ENCODE results near the gene SNAPIN. TPM values are rescaled to one million over a fixed set of nuclear protein-coding genes. Genes with fewer than 3 reads are reported as not detected.

Gene SNAPIN
- total and polyA plus RNA-seq, 9 donors, result 48.4 to 53.0 (median 50.1) TPM

GRCh38 chr1:153684892-153685291 lies 26.4 kb downstream of the SNAPIN start:
- Histone ChIP-seq H3K27ac (ENCODE audit: low read length) (no peak overlapping the region), H3K9me3 (replicated peaks; ENCODE audit: control insufficient read depth, low read depth, low read length) (no peaks in the 10 kb centered on the region), H3K4me3 (ENCODE audit: low read length) (no peak overlapping the region), H3K36me3 (ENCODE audit: control insufficient read depth, insufficient read depth, low read length) (peaks cover 4% of the 10 kb centered on the region), H3K27me3 (ENCODE audit: control insufficient read depth, insufficient read depth, low read length) (peaks cover 40% of the 10 kb centered on the region), H3K4me1 (ENCODE audit: control insufficient read depth, insufficient read depth, low read length) (peaks cover 2% of the 10 kb centered on the region)
- 90% methylated on average over 8 of the region's 12 CpGs for WGBS (ENCODE audit: insufficient coverage)
- DNase-seq, result no peak

- no peak for DNase-seq
- Histone ChIP-seq H3K9me3 (replicated peaks; ENCODE audit: control insufficient read depth, low read depth, low read length) (no peaks in the 10 kb centered on the region), H3K4me1 (ENCODE audit: control insufficient read depth, insufficient read depth, low read length) (no peaks in the 10 kb centered on the region), H3K4me3 (ENCODE audit: low read length) (no peak overlapping the region), H3K27ac (ENCODE audit: low read length) (no peak overlapping the region), H3K27me3 (ENCODE audit: control insufficient read depth, insufficient read depth, low read length) (peaks cover 31% of the 10 kb centered on the region), H3K36me3 (ENCODE audit: control insufficient read depth, insufficient read depth, low read length) (peaks cover 4% of the 10 kb centered on the region)
- WGBS (ENCODE audit: insufficient coverage), result 72% methylated on average over 7 of the region's 11 CpGs
Observed at GRCh38 chr1:153685544-153686340, 27.2 kb downstream of the SNAPIN start.

- Histone ChIP-seq H3K27me3 (ENCODE audit: control insufficient read depth, insufficient read depth, low read length) (peaks cover 14% of the 10 kb centered on the region), H3K4me1 (ENCODE audit: control insufficient read depth, insufficient read depth, low read length) (no peaks in the 10 kb centered on the region), H3K27ac (ENCODE audit: low read length) (no peak overlapping the region), H3K36me3 (ENCODE audit: control insufficient read depth, insufficient read depth, low read length) (peaks cover 3% of the 10 kb centered on the region), H3K9me3 (replicated peaks; ENCODE audit: control insufficient read depth, low read depth, low read length) (no peaks in the 10 kb centered on the region), H3K4me3 (ENCODE audit: low read length) (no peak overlapping the region)
- 86% methylated on average over 10 of the region's 16 CpGs for WGBS (ENCODE audit: insufficient coverage)
- no peak for DNase-seq
Observed at GRCh38 chr1:153687346-153688125, 29.0 kb downstream of the SNAPIN start.

GRCh38 chr1:153688276-153688675 lies 29.8 kb downstream of the SNAPIN start:
- Histone ChIP-seq H3K27me3 (ENCODE audit: control insufficient read depth, insufficient read depth, low read length) (peaks cover 9% of the 10 kb centered on the region), H3K27ac (ENCODE audit: low read length) (no peak overlapping the region), H3K36me3 (ENCODE audit: control insufficient read depth, insufficient read depth, low read length) (no peaks in the 10 kb centered on the region), H3K4me1 (ENCODE audit: control insufficient read depth, insufficient read depth, low read length) (no peaks in the 10 kb centered on the region), H3K9me3 (replicated peaks; ENCODE audit: control insufficient read depth, low read depth, low read length) (no peaks in the 10 kb centered on the region), H3K4me3 (ENCODE audit: low read length) (no peak overlapping the region)
- 74% methylated on average over 4 of the region's 7 CpGs for WGBS (ENCODE audit: insufficient coverage)
- no peak for DNase-seq

GRCh38 chr1:153688736-153689328 lies 30.3 kb downstream of the SNAPIN start:
- Histone ChIP-seq H3K27me3 (ENCODE audit: control insufficient read depth, insufficient read depth, low read length) (peaks cover 6% of the 10 kb centered on the region), H3K4me1 (ENCODE audit: control insufficient read depth, insufficient read depth, low read length) (no peaks in the 10 kb centered on the region), H3K4me3 (ENCODE audit: low read length) (no peak overlapping the region), H3K9me3 (replicated peaks; ENCODE audit: control insufficient read depth, low read depth, low read length) (no peaks in the 10 kb centered on the region), H3K36me3 (ENCODE audit: control insufficient read depth, insufficient read depth, low read length) (no peaks in the 10 kb centered on the region), H3K27ac (ENCODE audit: low read length) (no peak overlapping the region)
- 84% methylated on average over 13 of the region's 18 CpGs for WGBS (ENCODE audit: insufficient coverage)
- DNase-seq, result no peak

- no peaks in the 10 kb centered on the region for H3K9me3 ChIP-seq (replicated peaks; ENCODE audit: control insufficient read depth, low read depth, low read length)
- peaks cover 14% of the 10 kb centered on the region for H3K4me1 ChIP-seq (ENCODE audit: control insufficient read depth, insufficient read depth, low read length)
- H3K4me3 ChIP-seq (ENCODE audit: low read length), result no peak overlapping the region
- WGBS (ENCODE audit: insufficient coverage), result no CpG with 5 or more reads among the region's 4 CpGs
- H3K27ac ChIP-seq (ENCODE audit: low read length), result no peak overlapping the region
- DNase-seq, result no peak
- no peaks in the 10 kb centered on the region for H3K36me3 ChIP-seq (ENCODE audit: control insufficient read depth, insufficient read depth, low read length)
- no peaks in the 10 kb centered on the region for H3K27me3 ChIP-seq (ENCODE audit: control insufficient read depth, insufficient read depth, low read length)
Observed at GRCh38 chr1:153693466-153693865, 35.0 kb downstream of the SNAPIN start.

- Histone ChIP-seq H3K27me3 (ENCODE audit: control insufficient read depth, insufficient read depth, low read length) (no peaks in the 10 kb centered on the region), H3K4me1 (ENCODE audit: control insufficient read depth, insufficient read depth, low read length) (peaks cover 18% of the 10 kb centered on the region), H3K4me3 (ENCODE audit: low read length) (no peak overlapping the region), H3K9me3 (replicated peaks; ENCODE audit: control insufficient read depth, low read depth, low read length) (no peaks in the 10 kb centered on the region), H3K27ac (ENCODE audit: low read length) (peak overlapping the region; percentile 29), H3K36me3 (ENCODE audit: control insufficient read depth, insufficient read depth, low read length) (no peaks in the 10 kb centered on the region)
- no peak for DNase-seq
- WGBS (ENCODE audit: insufficient coverage), result 87% methylated on average over 3 of the region's 8 CpGs
Observed at GRCh38 chr1:153696741-153697140, 38.2 kb downstream of the SNAPIN start.

- peak; percentile 42 for DNase-seq
- Histone ChIP-seq H3K4me3 (ENCODE audit: low read length) (no peak overlapping the region), H3K36me3 (ENCODE audit: control insufficient read depth, insufficient read depth, low read length) (no peaks in the 10 kb centered on the region), H3K27ac (ENCODE audit: low read length) (peak overlapping the region; percentile 93), H3K4me1 (ENCODE audit: control insufficient read depth, insufficient read depth, low read length) (peaks cover 18% of the 10 kb centered on the region), H3K9me3 (replicated peaks; ENCODE audit: control insufficient read depth, low read depth, low read length) (no peaks in the 10 kb centered on the region), H3K27me3 (ENCODE audit: control insufficient read depth, insufficient read depth, low read length) (no peaks in the 10 kb centered on the region)
- 44% methylated on average over 5 of the region's 12 CpGs for WGBS (ENCODE audit: insufficient coverage)
Observed at GRCh38 chr1:153697191-153698019, 38.9 kb downstream of the SNAPIN start.

- H3K27ac ChIP-seq (ENCODE audit: low read length), result peak overlapping the region; percentile 93
- no peak overlapping the region for H3K4me3 ChIP-seq (ENCODE audit: low read length)
- 13% methylated on average over 13 of the region's 29 CpGs for WGBS (ENCODE audit: insufficient coverage)
- peak; percentile 80 for DNase-seq
- no peaks in the 10 kb centered on the region for H3K27me3 ChIP-seq (ENCODE audit: control insufficient read depth, insufficient read depth, low read length)
- no peaks in the 10 kb centered on the region for H3K36me3 ChIP-seq (ENCODE audit: control insufficient read depth, insufficient read depth, low read length)
- H3K9me3 ChIP-seq (replicated peaks; ENCODE audit: control insufficient read depth, low read depth, low read length), result no peaks in the 10 kb centered on the region
- H3K4me1 ChIP-seq (ENCODE audit: control insufficient read depth, insufficient read depth, low read length), result peaks cover 18% of the 10 kb centered on the region
Observed at GRCh38 chr1:153698020-153698922, 39.8 kb downstream of the SNAPIN start.

All from muscle of leg (tissue), 11 donors.